Pulmonary artery endothelial cell (primary cell): ENCODE results near the gene NARF. TPM values are rescaled to one million over a fixed set of nuclear protein-coding genes. Genes with fewer than 3 reads are reported as not detected.

Experiments
- DNase-seq: peaks from one replicate; pipeline ENCODE4 v3.0.0-alpha.2; 2011; ENCODE audit warnings: low read depth, low spot score
- total RNA-seq: library from RNA; depleted of rRNA; stranded (reverse); fragments of >200 nt; gene quantifications from 2 replicates; pipeline ENCODE4 v1.2.3, GENCODE V29; 2014

Gene NARF
- total RNA-seq, 1 donor from 2014 or later = 51.4 TPM

- no peak for DNase-seq
Observed at GRCh38 chr17:82474223-82475010, 15.9 kb downstream of the NARF start.

DNA sequence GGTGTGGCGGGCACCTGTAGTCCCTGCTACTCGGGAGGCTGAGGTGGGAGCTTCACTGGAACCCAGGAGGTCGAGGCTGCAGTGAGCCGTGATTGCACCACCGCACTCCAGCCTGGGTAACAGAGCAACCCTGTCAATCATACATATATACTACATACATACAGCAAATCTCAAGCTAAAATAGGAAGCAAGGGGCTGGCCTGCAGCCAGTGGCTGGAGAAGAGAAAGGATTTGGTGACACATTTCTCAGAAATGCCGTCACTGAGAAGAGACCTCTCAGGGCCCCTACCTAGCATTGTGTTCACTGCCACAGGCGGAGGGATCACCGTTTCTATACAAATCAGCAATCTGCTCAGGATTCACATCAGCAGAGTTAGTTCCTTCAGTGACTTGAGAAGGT lies 16.9 kb downstream of the NARF start:
- DNase-seq = no peak

DNA sequence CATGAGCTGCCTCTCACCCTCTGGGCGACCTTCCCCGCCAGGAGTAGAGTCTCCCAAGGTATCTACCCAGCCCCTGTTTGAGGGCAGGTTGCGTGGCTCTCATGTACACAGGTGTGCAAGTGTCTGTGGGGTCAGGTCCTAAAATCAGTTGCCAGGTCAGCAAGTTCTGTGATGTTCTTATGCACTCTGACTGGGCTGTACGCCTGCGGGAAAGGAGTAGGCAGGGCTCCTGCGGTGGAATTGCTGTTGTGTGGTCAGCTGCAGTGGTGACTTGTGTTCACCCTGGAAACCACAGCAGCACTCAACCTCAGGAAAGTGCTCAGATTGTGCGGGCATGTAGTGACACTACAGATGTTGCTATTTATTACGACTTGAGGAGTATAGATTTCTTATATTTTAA lies 19.4 kb downstream of the NARF start:
- DNase-seq = no peak

- DNase-seq = no peak
Observed at GRCh38 chr17:82479602-82480001, 21.1 kb downstream of the NARF start.

GRCh38 chr17:82480318-82480717 lies 21.8 kb downstream of the NARF start:
- DNase-seq = no peak

DNA sequence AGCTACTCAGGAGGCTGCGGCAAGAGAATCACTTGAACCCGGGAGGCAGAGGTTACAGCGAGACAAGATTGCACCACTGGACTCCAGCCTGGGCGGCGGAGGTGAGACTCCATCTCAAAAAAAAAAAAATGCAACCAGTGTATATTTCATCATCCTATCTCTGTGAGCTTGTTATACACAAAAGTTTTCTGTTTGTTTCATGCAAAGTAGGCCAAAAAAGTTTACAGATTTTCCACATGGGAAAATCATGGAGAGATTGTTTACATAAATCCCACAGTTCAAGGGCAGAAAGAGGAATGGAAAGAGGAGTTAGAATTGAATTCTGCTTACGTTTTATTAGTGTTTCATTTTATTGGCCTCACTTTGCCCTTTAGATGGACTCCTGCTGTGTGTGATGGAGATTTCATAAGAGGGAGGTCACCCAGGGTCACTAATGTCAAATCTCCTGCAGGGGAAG lies 24.7 kb downstream of the NARF start:
- DNase-seq = no peak

DNA sequence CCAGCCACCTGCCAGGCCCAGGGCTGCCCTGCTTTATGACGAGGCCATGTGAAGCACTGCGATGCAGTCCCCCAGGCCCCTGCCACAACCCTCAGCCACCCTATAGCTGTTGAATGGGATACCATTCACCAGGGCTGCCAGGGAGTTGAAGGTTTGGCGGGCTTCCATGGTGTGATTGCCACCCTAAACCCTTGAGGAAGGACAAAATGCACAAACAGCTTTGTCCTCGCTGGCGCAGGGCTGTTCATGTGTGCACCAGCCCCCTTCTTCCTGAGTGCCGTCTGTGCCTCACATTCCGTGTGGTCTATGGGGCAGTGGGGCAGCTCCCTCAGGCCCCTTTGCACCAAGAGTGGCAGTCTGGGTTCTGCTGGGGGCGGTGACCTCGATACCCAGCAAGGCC lies 25.3 kb downstream of the NARF start:
- DNase-seq = no peak

GRCh38 chr17:82486231-82487094 lies 27.9 kb downstream of the NARF start:
- DNase-seq = no peak

- no peak for DNase-seq
Observed at GRCh38 chr17:82487910-82488309, 29.4 kb downstream of the NARF start.

DNA sequence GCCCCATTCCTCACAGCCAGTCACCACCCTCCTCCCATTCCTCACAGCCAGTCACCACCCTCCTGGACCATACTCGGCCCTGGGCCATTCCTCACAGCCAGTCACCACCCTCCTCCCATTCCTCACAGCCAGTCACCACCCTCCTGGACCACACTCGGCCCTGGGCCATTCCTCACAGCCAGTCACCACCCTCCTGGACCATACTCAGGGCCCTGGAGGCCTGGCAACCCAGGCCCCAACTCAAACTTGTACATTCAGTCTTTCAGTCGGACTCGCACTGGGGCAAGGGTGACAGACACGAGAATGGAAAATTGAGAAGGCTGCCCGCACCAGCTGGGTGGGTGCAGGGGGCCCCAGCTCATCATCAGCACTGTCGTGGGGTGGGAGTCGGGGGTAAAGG lies 30.6 kb downstream of the NARF start:
- DNase-seq = no peak

- DNase-seq = no peak
Observed at GRCh38 chr17:82489851-82490511, 31.4 kb downstream of the NARF start.

GRCh38 chr17:82490512-82491195 lies 32.1 kb downstream of the NARF start:
- DNase-seq = no peak

DNA sequence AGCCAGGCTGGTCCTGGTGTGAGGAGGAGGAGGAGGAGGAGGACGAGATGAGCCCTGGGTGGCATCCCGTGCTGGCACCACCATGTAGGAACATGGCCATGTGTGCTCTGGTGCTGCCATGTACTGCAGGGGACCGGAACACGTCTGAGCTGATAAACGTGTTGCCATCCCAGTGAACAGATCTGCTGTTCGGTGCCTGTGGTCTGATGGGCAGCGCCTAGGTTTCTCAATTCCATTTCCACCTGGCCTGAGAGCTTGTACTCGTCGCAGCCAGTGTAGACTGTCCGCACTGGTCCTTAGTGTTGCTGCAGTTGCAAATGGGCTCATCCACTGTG lies 32.6 kb downstream of the NARF start:
- no peak for DNase-seq

DNA sequence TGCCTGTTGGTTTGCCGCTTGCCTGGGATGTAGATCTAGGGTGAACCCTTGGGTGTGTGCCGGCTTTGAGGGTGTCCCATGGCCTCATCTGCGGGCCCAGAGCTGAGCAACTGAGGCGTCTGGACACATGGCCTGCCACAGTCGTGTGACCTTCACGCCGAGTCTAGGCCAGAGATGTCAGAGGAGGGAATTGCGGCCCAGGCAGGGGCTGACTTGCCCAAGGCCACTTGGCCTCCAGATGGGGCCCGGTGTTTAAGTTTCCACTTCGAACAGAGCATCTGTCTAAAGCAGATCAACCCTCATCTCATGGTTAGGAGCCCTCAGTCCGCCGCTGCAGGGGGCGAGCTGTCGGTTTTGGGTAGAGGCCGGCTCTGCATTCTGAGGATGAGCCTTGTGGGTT lies 33.0 kb downstream of the NARF start:
- no peak for DNase-seq

- DNase-seq = no peak
Observed at GRCh38 chr17:82492643-82493225, 34.2 kb downstream of the NARF start.

GRCh38 chr17:82493226-82493781 lies 34.8 kb downstream of the NARF start:
- no peak for DNase-seq

GRCh38 chr17:82494236-82495055 lies 35.9 kb downstream of the NARF start:
- peak; percentile 58 for DNase-seq

- DNase-seq = no peak
Observed at GRCh38 chr17:82495844-82496528, 37.4 kb downstream of the NARF start.
